SKM-1 treated with dmso at 0.1 percent for 144 hours (cell line): Measurements from ENCODE around the gene CHI3L1.
A peak's percentile ranks its signal among the peaks of the same experiment; 100 is the strongest.

ENCODE experiments used
- DNase-seq: peaks from one replicate; lab custom pipeline; 2025; ENCODE audit not compliant: unreplicated experiment; lab: John Stamatoyannopoulos, UW

Gene CHI3L1

DNA sequence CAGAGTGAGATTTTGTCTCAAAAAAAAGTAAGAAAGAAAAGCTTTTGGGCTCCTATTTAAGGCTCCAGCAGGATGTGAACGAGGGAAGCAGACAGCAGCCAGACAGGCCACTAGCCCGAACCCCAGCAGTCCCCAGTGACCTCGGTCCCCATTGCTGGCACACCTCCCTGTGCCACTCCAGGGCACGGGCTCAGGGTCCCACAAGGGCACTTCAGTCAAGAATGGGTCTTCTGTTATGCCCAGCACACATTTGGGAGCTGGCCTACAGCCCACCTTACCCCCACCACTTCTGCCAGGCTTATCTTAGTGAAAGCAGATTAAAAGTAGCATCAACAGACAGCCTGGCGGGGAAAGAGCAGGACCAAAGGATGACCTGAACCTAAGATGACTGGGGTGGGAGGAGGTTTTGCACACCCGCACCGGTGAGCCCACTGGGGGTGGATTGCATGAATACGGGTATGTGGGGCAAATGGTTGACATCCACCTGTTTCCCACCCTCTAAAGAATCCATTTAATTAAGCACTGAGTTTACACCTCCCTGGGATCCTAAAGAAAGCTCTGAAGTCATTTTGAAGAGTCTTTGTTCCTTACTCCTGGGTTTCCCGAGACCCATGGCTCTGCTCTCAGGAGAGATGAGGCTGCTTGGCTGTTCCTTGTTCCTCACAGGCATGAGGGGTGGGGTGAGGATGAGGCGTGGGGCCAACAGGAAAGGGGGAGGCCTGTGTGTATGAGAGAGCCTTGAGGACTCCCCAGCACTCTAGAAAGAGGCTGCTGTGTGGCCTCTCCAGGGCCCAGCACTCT is 4.7 kb downstream of the CHI3L1 start:
- no peak for DNase-seq

DNA sequence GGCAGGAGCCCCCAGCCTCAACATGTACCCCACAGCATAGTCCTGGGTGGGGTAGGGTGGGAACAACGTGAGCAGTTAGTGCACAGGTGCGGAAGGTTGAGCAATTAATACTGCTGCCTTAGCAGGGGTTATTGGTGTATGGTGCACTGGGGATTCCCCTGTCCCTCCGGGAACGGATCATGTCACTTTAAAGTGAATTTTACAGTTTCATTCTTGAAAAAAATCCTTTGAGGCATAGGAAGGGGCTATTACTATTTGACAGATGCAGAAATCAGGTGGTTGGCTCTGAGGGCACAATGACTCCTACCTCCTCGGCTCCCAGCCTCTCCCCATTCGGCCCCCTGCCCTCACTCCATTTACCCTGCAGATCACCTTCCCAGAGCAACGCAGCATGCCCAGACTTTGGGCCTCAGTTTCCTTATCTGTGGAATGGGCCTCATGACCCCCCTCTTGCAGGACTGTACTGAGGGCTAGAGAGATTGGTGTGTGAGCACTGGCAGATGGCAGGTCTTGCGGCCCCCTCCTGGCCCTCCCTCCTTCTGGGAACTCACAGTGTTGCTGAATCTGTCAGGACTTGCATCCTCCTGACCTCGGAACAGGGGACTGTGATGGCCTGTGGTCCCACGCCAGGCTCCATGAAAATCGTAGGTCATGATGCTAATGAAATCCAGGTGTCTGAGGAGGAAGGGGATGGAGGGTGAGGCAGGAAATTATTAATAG is 5.7 kb downstream of the CHI3L1 start:
- DNase-seq, result no peak

DNA sequence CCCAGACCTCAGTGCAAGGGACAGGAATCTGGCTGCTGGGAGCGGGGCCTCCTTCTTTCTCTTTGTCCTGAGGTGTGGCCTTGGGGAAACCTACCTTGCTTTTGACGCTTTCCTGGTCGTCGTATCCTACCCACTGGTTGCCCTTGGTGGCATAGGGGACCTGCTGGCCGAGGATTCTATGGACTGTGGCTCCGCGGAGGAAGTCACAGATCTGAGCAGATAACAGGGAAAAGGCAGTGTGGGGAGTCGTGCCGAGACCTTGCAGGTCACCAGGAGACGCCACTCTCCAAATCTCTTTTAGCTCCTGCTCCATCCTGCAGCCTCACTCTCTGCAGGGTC is 6.9 kb downstream of the CHI3L1 start:
- DNase-seq, result no peak

DNA sequence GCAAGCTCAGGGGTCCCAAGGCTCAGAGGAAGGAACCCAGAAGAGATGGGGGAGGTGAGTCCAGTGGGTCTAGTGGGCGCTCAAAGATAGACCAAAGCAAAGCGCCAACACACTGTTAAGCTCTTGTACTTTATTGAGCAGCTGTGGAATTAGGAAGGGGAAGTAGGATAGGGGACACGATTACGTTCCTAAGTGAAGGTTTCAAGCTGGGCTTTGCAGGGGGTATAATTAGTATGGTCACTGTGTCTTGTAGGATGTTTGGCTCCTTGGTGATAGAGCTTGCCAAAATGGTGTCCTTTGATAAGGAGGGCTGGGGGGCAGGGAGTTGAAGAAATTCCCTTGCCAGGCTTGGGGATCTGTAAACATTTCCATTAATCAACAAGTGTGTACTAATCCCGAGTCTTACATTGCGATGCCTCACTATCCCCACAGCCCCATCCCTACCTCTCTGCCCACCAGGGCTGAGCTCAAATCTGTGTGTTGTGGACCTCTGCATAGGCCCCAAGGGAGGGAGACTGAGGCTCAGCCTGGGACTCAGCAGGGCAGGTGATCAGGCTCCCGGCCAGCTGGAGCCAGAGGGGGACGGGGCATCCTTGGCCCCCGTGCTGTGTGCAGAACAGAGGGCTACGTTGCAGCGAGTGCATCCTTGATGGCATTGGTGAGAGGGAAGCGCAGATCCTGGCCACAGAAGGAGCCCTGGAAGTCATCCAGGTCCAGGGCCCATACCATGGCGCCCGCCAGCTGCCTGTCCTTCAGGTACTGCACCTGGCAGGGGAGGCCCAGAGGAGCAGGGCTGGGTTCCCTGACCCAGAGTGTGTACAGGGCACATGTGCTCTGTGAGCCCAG is 7.5 kb downstream of the CHI3L1 start:
- peak; percentile 18 for DNase-seq

DNA sequence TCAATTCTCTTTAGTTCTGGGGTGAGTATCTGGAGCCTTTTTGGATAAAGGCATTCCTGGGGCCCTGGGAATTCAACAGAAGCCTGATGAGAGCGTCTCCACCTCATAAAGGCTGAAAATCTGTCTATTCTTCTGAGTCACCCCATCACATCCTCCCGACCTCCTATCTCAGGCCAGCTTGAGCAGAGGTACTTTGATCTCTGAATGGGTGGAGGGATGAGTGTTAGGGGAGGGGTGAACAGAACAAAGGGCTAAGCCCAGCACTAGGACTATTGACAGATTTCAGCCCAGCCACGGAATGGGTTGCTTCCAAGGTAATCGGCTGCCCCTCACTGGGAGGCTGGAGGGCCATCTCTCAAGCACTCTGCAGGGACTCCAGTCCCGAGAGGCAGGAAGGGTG is 8.4 kb downstream of the CHI3L1 start:
- DNase-seq, result no peak

DNA sequence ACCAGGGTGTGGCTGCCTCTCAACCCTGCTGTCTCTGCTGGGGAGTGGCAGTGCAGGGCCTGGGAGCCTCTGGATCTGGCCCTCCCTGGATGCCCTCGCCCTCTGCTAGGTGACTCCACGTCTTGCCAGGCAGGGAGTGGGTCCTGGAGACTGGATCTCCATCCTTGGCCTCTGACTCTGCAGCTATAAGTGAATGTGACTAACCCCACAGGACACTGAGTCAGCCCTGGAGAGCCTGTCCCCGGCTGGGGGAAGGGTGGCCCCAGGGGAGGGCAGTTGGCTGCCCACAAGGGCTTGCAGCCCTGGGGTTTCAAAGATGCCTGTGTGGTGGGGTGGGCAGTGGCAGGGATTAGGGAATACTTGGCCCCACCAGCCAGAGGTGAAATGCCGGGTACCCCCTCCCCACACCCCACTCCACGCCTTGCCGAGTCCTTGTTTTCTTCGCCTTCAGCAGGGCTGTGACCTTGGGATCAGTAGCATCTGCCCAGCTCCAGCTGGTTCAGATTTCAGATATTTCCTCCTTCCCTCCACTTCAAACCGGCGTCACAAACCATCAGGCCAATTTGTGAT is 8.9 kb downstream of the CHI3L1 start:
- DNase-seq, result peak; percentile 58

DNA sequence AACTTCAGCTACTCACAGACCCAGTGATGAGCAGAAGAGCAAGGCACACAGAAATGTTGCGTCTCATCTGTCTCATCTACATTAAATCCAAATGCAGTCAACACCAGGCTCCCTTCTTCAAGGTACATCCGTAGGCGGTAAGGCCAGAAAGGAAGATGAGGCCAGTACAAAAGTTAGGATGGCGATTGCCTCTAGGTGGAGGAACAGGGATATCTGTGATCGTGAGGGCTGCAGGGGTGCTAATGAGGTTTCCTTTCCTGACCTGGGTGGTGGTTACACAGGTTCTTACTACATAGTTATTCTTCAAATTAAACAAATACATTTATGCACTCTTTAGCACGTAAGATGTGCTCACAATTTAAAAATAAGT is 9.5 kb downstream of the CHI3L1 start:
- no peak for DNase-seq

DNA sequence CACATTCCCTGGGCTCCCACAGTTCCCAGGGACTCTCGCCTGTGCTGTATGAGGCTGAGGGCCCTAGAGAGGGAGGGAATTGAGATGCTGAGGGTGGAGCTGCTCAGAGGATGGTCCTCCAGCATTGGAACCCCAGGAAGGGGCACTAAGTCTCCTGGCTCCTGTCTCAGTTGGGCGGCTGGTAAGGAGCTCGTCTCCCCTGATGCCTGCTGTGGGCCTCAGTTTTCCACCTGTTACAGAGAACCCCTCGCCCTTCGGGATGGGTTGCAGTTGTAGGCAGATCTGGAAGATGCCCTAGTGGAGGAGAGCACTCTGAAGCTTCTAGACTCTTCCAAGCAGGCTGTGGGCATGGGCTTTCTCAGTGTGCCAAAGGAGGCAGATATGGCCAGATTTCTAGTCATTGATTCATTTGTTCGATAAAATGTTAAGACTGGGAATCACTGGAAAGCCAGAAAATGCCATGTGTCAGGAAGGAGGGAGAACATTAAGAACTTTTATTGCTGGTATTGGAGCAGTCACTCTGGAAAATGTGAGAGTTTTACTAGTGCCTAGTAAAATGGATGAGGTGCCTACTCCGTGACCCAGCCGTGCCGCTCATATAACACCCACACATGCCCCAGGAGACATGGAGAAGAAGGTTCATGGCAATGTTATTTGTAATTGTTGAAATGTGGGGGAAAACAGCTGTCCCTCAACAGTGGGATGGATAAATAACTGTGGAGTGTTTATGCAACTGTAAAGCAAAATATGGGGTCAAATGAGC is 10.1 kb downstream of the CHI3L1 start:
- DNase-seq, result no peak

DNA sequence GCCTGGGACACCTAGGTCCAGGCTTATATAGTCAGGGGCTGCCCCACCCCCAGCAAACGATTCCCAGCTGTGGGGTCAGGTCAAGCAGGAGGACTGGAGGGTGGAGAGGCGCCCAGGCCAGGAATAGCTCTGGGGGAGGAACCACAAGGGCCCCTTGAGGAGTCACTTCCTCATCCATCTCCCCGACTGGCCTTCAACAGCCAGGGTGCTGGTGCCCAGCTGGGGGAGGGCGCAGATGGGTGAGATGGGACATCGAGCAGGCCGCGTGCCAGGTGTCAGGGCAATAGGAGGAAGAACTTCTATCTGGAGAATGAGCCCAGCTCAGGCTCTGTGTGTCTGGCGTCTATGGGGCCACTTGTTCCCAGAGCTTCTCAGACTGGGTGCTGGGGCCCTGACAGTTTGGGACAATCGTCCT is 10.7 kb downstream of the CHI3L1 start:
- DNase-seq, result peak; percentile 97

DNA sequence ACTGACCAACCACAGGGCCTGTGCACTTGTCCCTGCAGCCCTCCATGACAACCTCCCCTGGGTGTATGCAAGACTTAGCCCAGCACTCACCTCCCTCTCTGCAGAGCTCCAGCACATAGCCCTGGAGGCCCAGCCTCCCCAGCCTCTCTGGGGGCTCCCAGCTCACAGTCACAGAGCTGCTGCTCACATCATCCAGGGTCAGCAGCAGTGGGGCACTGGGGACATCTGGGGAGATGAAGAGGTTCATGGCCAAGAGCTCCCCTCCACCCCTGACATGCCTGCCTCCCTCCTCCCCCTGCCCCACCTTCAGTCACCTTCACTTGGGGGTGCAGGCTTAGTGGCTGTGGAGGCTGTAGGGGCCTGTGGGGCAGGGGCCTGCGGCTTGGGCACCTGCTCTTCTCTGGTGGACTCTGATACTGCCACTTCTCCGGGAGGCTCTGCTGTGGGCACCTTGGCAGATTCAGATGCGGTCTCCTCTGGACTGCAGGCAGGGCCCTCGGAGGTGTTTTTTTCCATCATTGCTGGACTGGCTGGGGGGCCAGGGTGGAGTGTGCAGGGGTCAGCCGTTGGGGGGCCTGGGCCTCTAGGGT is 11.2 kb downstream of the CHI3L1 start, which contains the start of gene MYBPH:
MYBPH (minus strand) TSS at position 590 of the 590 bp plus-strand sequence; CDS start at position 519, 71 bp downstream.
- DNase-seq, result no peak

DNA sequence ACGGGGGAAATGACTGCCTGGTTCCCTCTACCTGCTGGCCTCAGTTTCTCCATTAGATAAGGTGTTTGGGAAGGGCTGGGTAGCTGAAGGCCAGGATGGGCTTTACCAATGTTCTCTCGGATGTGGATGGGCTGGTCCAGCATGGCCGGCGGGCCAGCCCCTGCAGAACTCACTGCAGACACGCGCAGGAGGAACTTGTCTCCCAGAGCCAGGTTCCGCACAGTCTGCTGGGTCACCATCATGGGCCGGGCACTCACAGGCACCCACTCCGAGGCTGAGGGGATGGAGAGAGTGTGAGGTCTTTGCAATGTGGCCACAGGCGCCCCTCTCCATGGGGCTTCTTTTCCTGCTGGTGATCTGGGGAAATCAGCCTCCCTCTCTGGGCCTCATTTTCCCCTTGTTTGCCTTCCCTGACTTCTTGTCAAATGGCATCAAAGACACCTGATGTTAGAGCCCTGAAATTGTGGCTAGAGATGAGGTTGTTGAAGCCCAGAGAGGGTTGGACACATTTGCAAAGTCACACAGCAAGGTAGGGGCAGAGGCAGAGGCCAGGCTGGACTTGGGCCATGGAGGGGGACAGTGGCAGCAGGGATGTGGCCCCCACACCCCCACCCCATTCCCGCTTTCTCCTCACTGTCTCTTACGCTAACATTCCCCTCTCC is 12.0 kb downstream of the CHI3L1 start:
- DNase-seq, result no peak

DNA sequence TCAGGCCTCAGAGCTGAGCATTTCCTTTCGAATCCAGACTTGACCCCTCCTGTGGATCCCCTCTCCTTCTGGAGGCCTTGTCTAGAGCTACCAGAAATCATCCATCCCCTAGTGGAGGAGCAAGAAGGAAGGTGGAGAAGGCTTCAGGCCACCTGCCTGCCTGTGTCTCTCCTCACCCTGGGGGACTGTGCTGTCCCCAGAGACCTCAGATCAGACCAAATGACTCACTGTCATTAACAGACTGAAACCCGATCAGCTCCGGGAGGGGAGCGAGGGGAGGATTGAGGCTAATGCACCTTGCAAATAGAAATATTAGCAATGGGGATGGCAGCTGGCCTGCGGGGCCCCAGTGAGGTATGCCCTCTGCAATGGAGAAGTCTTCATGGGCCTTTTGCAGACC is 12.9 kb downstream of the CHI3L1 start:
- DNase-seq, result no peak

DNA sequence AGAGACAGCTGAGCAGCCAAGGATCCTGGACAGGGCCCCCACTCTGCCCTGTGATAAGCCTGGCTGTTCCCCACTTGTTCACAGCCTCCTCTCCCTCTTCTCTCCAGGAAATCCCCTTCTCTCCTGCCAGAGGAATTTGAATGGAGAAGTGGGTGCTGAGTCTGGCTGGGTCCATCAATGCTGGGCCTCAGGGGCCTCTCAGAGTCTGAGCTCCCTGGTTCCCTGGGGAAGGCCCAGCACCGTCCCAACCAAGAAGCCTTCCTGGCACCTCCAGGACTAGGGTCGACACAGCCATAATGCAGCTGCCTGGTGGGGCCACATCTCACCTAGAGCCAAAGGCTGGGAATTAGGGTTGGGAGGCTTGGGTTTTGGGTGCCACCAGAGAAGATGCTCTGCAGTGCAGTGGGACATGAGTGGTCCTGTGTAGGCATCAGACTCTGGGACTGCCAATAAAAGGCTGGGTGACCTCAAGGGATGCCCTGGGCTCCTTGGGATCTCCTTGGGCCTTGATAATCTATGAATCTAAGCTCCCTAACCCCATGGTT is 13.4 kb downstream of the CHI3L1 start:
- no peak for DNase-seq

DNA sequence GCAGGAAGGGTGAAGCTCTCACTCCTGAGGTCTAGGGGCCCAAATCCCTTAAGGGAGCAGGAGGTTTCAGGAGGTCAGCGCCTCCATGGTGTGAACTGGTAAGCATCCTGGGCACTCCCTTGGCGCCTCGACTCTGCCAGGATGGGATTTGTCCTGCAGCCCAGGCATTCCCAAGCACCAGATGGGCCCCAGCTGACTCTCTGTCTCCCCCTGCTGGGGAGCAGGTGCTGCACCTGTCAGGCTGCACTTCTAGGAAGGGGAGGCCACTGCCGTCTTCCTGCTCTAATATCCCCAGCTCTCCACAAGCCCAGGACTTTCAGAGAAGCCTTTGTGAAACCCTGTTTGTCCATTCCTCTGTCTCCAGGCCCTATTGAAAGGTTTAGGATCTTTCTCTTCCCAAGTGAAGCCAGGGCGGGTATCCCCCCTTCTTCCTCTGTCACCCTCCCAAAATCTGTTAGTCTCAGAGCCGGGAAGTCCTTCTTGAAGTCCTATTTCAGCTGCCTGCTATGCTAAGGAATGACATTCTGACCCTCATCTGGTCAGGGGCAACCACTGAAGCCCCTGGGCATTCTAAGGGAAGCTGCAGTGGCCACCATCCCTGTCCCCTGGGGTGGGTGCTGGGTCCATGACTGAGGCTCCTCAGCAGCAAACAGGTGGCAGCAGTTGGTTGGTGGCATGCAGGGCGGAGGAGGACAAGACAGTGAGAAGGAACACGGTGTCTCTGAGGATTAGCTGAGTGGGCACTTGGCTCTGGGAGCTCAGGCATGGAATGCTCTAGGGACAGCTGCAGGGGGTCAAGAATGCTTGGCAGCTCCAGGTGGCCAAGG is 14.1 kb downstream of the CHI3L1 start:
- DNase-seq, result peak; percentile 75

DNA sequence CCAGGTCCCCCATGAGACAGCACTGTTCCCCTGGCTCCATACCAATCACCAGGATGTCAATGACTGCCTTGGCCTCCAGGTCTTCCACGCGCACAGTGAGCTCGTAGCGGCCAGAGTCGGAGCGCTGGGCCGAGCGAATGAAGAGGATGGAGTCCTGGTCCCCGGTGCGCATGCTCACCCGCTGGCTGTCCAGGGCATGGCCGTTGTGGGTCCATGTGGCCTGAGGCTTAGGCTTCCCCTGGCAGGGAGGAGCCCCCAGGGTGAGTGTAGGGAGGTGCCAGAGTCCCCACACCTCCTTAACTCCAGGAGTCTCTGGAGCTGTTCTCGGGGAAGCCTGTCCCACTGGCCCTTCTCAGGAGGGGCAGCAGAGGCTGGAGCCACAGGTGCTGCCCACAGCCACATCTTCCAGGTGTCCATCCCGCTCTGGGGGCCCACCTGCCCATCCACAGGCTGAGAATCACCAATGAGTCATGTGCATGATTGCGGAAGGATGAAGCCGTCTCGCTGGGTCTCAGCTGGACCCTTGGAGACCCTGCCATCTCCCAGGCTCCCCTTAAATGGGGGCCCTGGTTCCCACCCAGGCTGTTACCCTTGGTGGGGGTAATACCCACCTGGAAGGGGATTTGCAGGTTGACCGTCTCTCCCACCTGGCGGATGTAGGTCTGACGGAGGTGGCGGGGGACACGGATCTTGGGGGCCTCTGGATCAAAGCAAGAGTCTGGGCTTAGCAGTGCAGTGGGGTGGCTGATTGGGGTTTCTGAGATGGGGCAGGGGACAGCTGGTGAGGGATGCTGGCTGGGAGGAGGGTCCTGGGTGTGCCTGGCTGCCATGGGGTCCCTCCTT is 14.9 kb downstream of the CHI3L1 start:
- no peak for DNase-seq

DNA sequence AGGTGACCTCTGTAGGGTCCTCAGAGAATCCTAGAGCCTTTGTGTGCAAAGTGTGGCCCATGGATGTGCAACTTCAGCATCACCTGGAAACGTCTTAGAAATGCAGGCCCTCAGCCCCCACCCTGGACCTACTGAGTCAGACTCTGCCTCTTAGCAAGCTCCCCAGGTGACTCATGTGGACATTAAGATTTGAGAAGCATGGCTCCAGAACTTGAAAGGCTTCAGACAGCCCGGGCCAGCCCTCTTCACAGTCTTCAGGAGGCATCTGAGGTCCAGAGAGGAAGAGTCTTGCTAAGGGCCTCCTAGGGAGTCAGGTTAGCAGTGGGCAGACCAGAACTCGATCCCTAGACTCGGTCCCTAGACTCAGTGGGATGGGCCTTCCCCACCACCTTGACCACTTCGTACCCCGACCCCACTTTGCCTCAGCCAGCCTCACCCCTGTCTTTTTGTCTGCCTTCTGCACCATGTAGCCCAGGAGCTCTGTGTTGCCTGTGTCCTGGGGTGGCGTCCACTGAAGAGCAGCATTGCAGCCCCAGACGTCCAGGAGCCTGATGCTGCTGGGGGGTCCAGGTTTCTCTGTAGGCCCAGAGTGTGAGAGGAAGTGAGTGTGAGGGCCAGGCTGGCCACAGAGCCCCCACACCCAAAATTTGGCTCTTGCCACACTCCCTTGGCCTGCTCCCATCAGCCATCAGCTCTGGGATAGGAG is 15.7 kb downstream of the CHI3L1 start:
- DNase-seq, result no peak
